SK-N-SH (cell line): ENCODE results near the gene TRAF4. TPM values are rescaled to one million over a fixed set of nuclear protein-coding genes. Genes with fewer than 3 reads are reported as not detected.

Experiments
- CTCF ChIA-PET: fragments of 300-600, 350-600 bp; formaldehyde crosslinking; extraction: SDS; loops from one replicate; lab custom pipeline; 2021; lab: Yijun Ruan, JAX
- POLR2A ChIA-PET: fragments of 350-600 bp; sonication (Branson Sonifier 250); formaldehyde crosslinking; extraction: SDS; loops from one replicate; lab custom pipeline; 2020; ENCODE audit warnings: antibody characterized with exemption, inconsistent platforms; lab: Yijun Ruan, JAX
- DNase-seq: peaks from one replicate; pipeline ENCODE4 v3.0.0; 2012
- H2AFZ ChIP-seq: fragments of 200-600 bp; sonication (generic); 2 replicates; pipeline ENCODE4 v1.8.1; 2016; ENCODE audit warnings: antibody characterized with exemption, mild to moderate bottlenecking, low read depth
- H3F3A ChIP-seq: fragments of 200-600 bp; sonication (generic); replicated peaks from 2 replicates; pipeline ENCODE3; 2016; ENCODE audit warnings: antibody characterized with exemption, mild to moderate bottlenecking; ENCODE audit not compliant: insufficient read depth
- H3K27ac ChIP-seq, 2 experiments: fragments of 200-500 bp in 1 of 2; fragments of 200-600 bp in 1 of 2; sonication (Bioruptor generic) in 1 of 2; sonication (generic), shearing (Covaris generic) in 1 of 2; 2 replicates each; pipeline versions ENCODE4 v1.5.1 to v1.6.1; 2014 to 2016; ENCODE audit warnings: low read depth in 2 of 2, inconsistent platforms in 1 of 2, low read length in 1 of 2, mild to moderate bottlenecking in 1 of 2, mixed read lengths in 1 of 2
- H3K27me3 ChIP-seq: fragments of 200-600 bp; sonication (generic), shearing (Covaris generic); 2 replicates; pipeline ENCODE4 v1.6.1; 2016; ENCODE audit warnings: mixed run types; ENCODE audit not compliant: insufficient read depth
- H3K36me3 ChIP-seq, 2 experiments: fragments of 200-500 bp in 1 of 2; fragments of 200-600 bp in 1 of 2; sonication (Bioruptor generic) in 1 of 2; sonication (generic) in 1 of 2; replicated peaks in 1 of 2; 2 replicates each; pipeline versions ENCODE3 to v1.5.1; 2014 to 2016; ENCODE audit warnings: low read length in 1 of 2, mild to moderate bottlenecking in 1 of 2; ENCODE audit not compliant: insufficient read depth in 2 of 2, control insufficient read depth in 1 of 2
- H3K4me1 ChIP-seq, 2 experiments: fragments of 200-500 bp in 1 of 2; fragments of 200-600 bp in 1 of 2; sonication (Bioruptor generic) in 1 of 2; sonication (generic), shearing (Covaris generic) in 1 of 2; 2 replicates each; pipeline versions ENCODE4 v1.5.1 to v1.6.1; 2014 to 2016; ENCODE audit warnings: low read depth in 1 of 2, low read length in 1 of 2, mixed run types in 1 of 2; ENCODE audit not compliant: insufficient read depth in 2 of 2, control insufficient read depth in 1 of 2
- H3K4me2 ChIP-seq: fragments of 200-600 bp; sonication (generic), shearing (Covaris generic); 2 replicates; pipeline ENCODE4 v1.6.1; 2017; ENCODE audit warnings: mixed run types
- H3K4me3 ChIP-seq, 2 experiments: fragments of 200-500 bp in 1 of 2; fragments of 200-600 bp in 1 of 2; sonication (Bioruptor generic) in 1 of 2; sonication (generic), shearing (Covaris generic) in 1 of 2; 2 replicates each; pipeline versions ENCODE4 v1.5.1 to v1.8.1; 2014 to 2016; ENCODE audit warnings: low read depth in 2 of 2, inconsistent platforms in 1 of 2, low read length in 1 of 2, mild to moderate bottlenecking in 1 of 2, mixed read lengths in 1 of 2, moderate library complexity in 1 of 2
- H3K79me2 ChIP-seq: fragments of 200-600 bp; sonication (generic); 2 replicates; pipeline ENCODE4 v1.8.1; 2017; ENCODE audit warnings: mild to moderate bottlenecking; ENCODE audit not compliant: insufficient read depth
- H3K9ac ChIP-seq: fragments of 200-600 bp; sonication (generic); 2 replicates; pipeline ENCODE4 v1.6.1; 2017; ENCODE audit warnings: mixed run types
- H3K9me2 ChIP-seq: fragments of 200-600 bp; sonication (generic); 2 replicates; pipeline ENCODE4 v1.6.1; 2017; ENCODE audit warnings: mixed run types
- H3K9me3 ChIP-seq: fragments of 200-600 bp; sonication (generic); 2 replicates; pipeline ENCODE4 v1.6.1; 2017; ENCODE audit warnings: mixed run types, mild to moderate bottlenecking, moderate library complexity
- H4K20me1 ChIP-seq: fragments of 200-600 bp; sonication (generic); 2 replicates; pipeline ENCODE4 v1.6.1; 2017; ENCODE audit warnings: mild to moderate bottlenecking, mixed run types; ENCODE audit not compliant: insufficient read depth
- ELF1 ChIP-seq: IDR thresholded peaks from 2 replicates; pipeline ENCODE4 v1.4.0; 2012
- EZH2phosphoT487 ChIP-seq: fragments of 200-600 bp; sonication (generic); IDR thresholded peaks from 2 replicates; pipeline ENCODE4 v1.6.1; 2017; ENCODE audit warnings: low read depth, mixed run types, mild to moderate bottlenecking, antibody characterized with exemption, moderate library complexity, borderline replicate concordance
- GATA2 ChIP-seq: sonication (generic); formaldehyde crosslinking; IDR thresholded peaks from 2 replicates; pipeline ENCODE4 v1.5.0; 2020; ENCODE audit warnings: mild to moderate bottlenecking, missing genetic modification reagents
- JUND ChIP-seq: IDR thresholded peaks from 2 replicates; pipeline ENCODE4 v1.4.0; 2012
- MXI1 ChIP-seq: IDR thresholded peaks from 2 replicates; pipeline ENCODE4 v1.6.1; 2012; ENCODE audit warnings: mild to moderate bottlenecking, low read depth, low read length, improper control_type of control experiment
- NFIC ChIP-seq: IDR thresholded peaks from 2 replicates; pipeline ENCODE4 v1.4.0; 2012; ENCODE audit warnings: borderline replicate concordance
- RCOR1 ChIP-seq: fragments of 150-350 bp; IDR thresholded peaks from 2 replicates; pipeline ENCODE4 v1.6.1; 2017; ENCODE audit warnings: antibody characterized with exemption, low read length
- RXRA ChIP-seq: IDR thresholded peaks from 2 replicates; pipeline ENCODE4 v1.4.0; 2012; ENCODE audit warnings: low read depth, mild to moderate bottlenecking, borderline replicate concordance
- TAF1 ChIP-seq: IDR thresholded peaks from 2 replicates; pipeline ENCODE4 v1.6.1; 2012; ENCODE audit warnings: low read depth, mild to moderate bottlenecking, low read length, moderate library complexity, borderline replicate concordance
- TCF12 ChIP-seq: IDR thresholded peaks from 2 replicates; pipeline ENCODE4 v1.4.0; 2012
- YY1 ChIP-seq: IDR thresholded peaks from 2 replicates; pipeline ENCODE4 v1.4.0; 2012; ENCODE audit warnings: low read depth, mild to moderate bottlenecking
- WGBS: methylation state at CpG from one replicate; pipeline ENCODE4 v1.1.6; 2017; ENCODE audit warnings: low lambda C conversion rate; 5-methylcytosine and 5-hydroxymethylcytosine counted together
- polyA plus RNA-seq, 3 experiments: library from polyadenylated mRNA; depleted of rRNA; stranded (reverse); fragments of >200 nt; gene quantifications; 2 replicates each; pipeline ENCODE4 v1.2.3, GENCODE V29; 2012
- small RNA-seq, 7 experiments: library from RNA; depleted of rRNA; stranded (forward); fragments of <200 nt; gene quantifications; one replicate each; pipeline ENCODE3, GENCODE V24; 2012
- TF ChIP-seq, protein P1 (sequence below): fragments of 150-350 bp; IDR thresholded peaks from 2 replicates; pipeline ENCODE4 v1.6.1; 2017; ENCODE audit warnings: antibody characterized with exemption, low read length, low read depth, borderline replicate concordance
- TF ChIP-seq, protein P2 (sequence below): IDR thresholded peaks from 2 replicates; pipeline ENCODE4 v1.4.0; 2012; ENCODE audit warnings: low read depth, borderline replicate concordance

The TRAF4 gene
- polyA plus RNA-seq, 1 of the 3 experiments (the other 2 are of a cell fraction), result 95.7 TPM

DNA sequence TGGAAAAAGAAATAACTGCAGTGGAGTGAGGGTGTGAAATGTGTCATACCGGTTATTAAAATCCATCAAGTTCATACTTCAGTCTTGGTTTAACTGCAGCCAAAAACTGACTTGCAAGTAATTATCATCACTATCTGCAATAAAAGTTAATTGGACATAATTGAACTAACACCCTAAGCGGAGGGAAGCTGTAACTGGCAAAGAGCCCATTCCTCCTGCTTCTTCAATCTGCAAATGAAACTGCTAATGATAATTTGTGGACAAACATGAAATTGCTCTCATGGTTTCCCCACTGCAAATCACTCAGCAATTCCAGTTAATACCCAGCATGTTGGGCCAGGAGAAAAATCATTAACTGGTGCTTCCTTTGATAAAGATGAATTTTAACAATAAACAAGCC is 52.3 kb downstream of the TRAF4 start:
- Histone ChIP-seq H3K36me3 (peaks cover 0 to 10% of the 10 kb centered on the region in 2 experiments), H3K9ac (no peak overlapping the region), H3K4me3 (no peak overlapping the region), H3K27ac (no peak overlapping the region), H3K4me2 (no peak overlapping the region), H2AFZ (no peak overlapping the region), H3K9me3 (no peaks in the 10 kb centered on the region), H3K4me1 (no peaks in the 10 kb centered on the region), H3K9me2 (no peaks in the 10 kb centered on the region), H3K79me2 (peaks cover 88% of the 10 kb centered on the region), H3F3A (no peaks in the 10 kb centered on the region), H4K20me1 (peaks cover 52% of the 10 kb centered on the region; the same call in 1 of the 2 replicates), H3K27me3 (no peaks in the 10 kb centered on the region)
- DNase-seq, result no peak
- ChIA-PET CTCF (interaction anchor here (1.9 kb wide), 1 partner anchor 32 kb away, joined by 15 read pairs; no protein-coding TSS in a partner anchor), POLR2A (no interaction called here)
- 100% methylated on average over 2 of the region's 2 CpGs for WGBS
- TF ChIP-seq TCF12 (no peak), JUND (no peak), YY1 (no peak), RCOR1 (no peak), GATA2 (no peak), EZH2phosphoT487 (no peak), MXI1 (no peak), NFIC (no peak), ELF1 (no peak), TAF1 (no peak), RXRA (no peak)
- TF ChIP-seq, protein P1, sequence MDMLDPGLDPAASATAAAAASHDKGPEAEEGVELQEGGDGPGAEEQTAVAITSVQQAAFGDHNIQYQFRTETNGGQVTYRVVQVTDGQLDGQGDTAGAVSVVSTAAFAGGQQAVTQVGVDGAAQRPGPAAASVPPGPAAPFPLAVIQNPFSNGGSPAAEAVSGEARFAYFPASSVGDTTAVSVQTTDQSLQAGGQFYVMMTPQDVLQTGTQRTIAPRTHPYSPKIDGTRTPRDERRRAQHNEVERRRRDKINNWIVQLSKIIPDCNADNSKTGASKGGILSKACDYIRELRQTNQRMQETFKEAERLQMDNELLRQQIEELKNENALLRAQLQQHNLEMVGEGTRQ, result no peak
- TF ChIP-seq, protein P2, sequence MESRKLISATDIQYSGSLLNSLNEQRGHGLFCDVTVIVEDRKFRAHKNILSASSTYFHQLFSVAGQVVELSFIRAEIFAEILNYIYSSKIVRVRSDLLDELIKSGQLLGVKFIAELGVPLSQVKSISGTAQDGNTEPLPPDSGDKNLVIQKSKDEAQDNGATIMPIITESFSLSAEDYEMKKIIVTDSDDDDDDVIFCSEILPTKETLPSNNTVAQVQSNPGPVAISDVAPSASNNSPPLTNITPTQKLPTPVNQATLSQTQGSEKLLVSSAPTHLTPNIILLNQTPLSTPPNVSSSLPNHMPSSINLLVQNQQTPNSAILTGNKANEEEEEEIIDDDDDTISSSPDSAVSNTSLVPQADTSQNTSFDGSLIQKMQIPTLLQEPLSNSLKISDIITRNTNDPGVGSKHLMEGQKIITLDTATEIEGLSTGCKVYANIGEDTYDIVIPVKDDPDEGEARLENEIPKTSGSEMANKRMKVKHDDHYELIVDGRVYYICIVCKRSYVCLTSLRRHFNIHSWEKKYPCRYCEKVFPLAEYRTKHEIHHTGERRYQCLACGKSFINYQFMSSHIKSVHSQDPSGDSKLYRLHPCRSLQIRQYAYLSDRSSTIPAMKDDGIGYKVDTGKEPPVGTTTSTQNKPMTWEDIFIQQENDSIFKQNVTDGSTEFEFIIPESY, result no peak

Small RNA genes lying within 50 kb of the gene (small RNA-seq; reads per million reads assigned to genes)
- gene SNORD42A (0 reads per million in 7 experiments), gene SNORD42B (0 to 3.3 (median 1.1) reads per million in 7 experiments), gene SNORD4A (0 reads per million in 7 experiments), gene SNORD4B (0 reads per million in 7 experiments)

Other genes starting within 250 kb of the TRAF4 start
- not detected in 2 replicates for gene FOXN1, start 237.7 kb upstream of the TRAF4 start, polyA plus RNA-seq (2012; rRNA removed)
- 89.9 and 106 TPM in 2 replicates for gene UNC119, start 191.4 kb upstream of the TRAF4 start, polyA plus RNA-seq (2012; rRNA removed)
- gene PIGS, start 172.5 kb upstream of the TRAF4 start, polyA plus RNA-seq (2012; rRNA removed), result 54.9 and 78.5 TPM in 2 replicates
- gene ALDOC, start 167.1 kb upstream of the TRAF4 start, polyA plus RNA-seq (2012; rRNA removed), result 10.1 and 10.3 TPM in 2 replicates
- 36.5 and 42.3 TPM in 2 replicates for gene SPAG5, start 145.0 kb upstream of the TRAF4 start, polyA plus RNA-seq (2012; rRNA removed)
- gene RSKR, start 129.8 kb upstream of the TRAF4 start, polyA plus RNA-seq (2012; rRNA removed), result 7.9 and 13.1 TPM in 2 replicates
- 46.4 and 77.8 TPM in 2 replicates for gene BLTP2, start 98.9 kb upstream of the TRAF4 start, polyA plus RNA-seq (2012; rRNA removed)
- 108 and 114 TPM in 2 replicates for gene SDF2, start 82.1 kb upstream of the TRAF4 start, polyA plus RNA-seq (2012; rRNA removed)
- 26.7 and 26.9 TPM in 2 replicates for gene SUPT6H, start 81.8 kb upstream of the TRAF4 start, polyA plus RNA-seq (2012; rRNA removed)
- 6.4 and 7.1 TPM in 2 replicates for gene PROCA1, start 32.1 kb upstream of the TRAF4 start, polyA plus RNA-seq (2012; rRNA removed)
- 0.06 and 0.18 TPM in 2 replicates for gene RAB34, start 26.1 kb upstream of the TRAF4 start, polyA plus RNA-seq (2012; rRNA removed)
- 1,147 and 1,359 TPM in 2 replicates for gene RPL23A, start 24.0 kb upstream of the TRAF4 start, polyA plus RNA-seq (2012; rRNA removed)
- gene TLCD1, start 17.8 kb upstream of the TRAF4 start, polyA plus RNA-seq (2012; rRNA removed), result 18.3 and 21.6 TPM in 2 replicates
- 6.0 and 11.0 TPM in 2 replicates for gene NEK8, start 15.2 kb upstream of the TRAF4 start, polyA plus RNA-seq (2012; rRNA removed)
- gene FAM222B, start 98.8 kb downstream of the TRAF4 start, polyA plus RNA-seq (2012; rRNA removed), result 5.8 and 9.0 TPM in 2 replicates
- 57.3 and 66.1 TPM in 2 replicates for gene ERAL1, start 111.0 kb downstream of the TRAF4 start, polyA plus RNA-seq (2012; rRNA removed)
- gene FLOT2, start 153.7 kb downstream of the TRAF4 start, polyA plus RNA-seq (2012; rRNA removed), result 89.8 and 105 TPM in 2 replicates
- gene DHRS13, start 159.1 kb downstream of the TRAF4 start, polyA plus RNA-seq (2012; rRNA removed), result 7.4 and 7.6 TPM in 2 replicates
- 17.8 and 24.0 TPM in 2 replicates for gene PHF12, start 207.5 kb downstream of the TRAF4 start, polyA plus RNA-seq (2012; rRNA removed)